H9 (cell line): ENCODE data around the gene CLPX. TPM values are rescaled to one million over a fixed set of nuclear protein-coding genes. Genes with fewer than 3 reads are reported as not detected.

ENCODE experiments used
- DNase-seq: peaks from one replicate; pipeline ENCODE4 v3.0.0-alpha.2; 2017
- H2AFZ ChIP-seq: one replicate; pipeline ENCODE4 v1.6.1; 2013; ENCODE audit warnings: mild to moderate bottlenecking, low read length, control low read depth, moderate library complexity
- H2AK5ac ChIP-seq: 2 replicates; pipeline ENCODE4 v1.6.1; 2013; ENCODE audit warnings: low read length, control low read depth, mixed read lengths; ENCODE audit not compliant: insufficient read length
- H2BK120ac ChIP-seq: one replicate; pipeline ENCODE4 v1.6.1; 2013; ENCODE audit warnings: low read depth, mild to moderate bottlenecking, low read length, control low read depth, inconsistent platforms; ENCODE audit not compliant: poor library complexity, severe bottlenecking
- H2BK12ac ChIP-seq: 2 replicates; pipeline ENCODE4 v1.6.1; 2013; ENCODE audit warnings: low read length, control low read depth, mixed read lengths, low read depth; ENCODE audit not compliant: insufficient read length
- H2BK15ac ChIP-seq: 2 replicates; pipeline ENCODE4 v1.6.1; 2013; ENCODE audit warnings: low read depth, low read length, control low read depth
- H2BK20ac ChIP-seq: one replicate; pipeline ENCODE4 v1.6.1; 2013; ENCODE audit warnings: low read depth, mild to moderate bottlenecking, low read length, control low read depth, inconsistent platforms; ENCODE audit not compliant: poor library complexity, severe bottlenecking
- H2BK5ac ChIP-seq: 2 replicates; pipeline ENCODE4 v1.6.1; 2013; ENCODE audit warnings: low read length, control low read depth, mixed read lengths; ENCODE audit not compliant: insufficient read length
- H3K14ac ChIP-seq: 2 replicates; pipeline ENCODE4 v1.6.1; 2013; ENCODE audit warnings: low read length, control low read depth; ENCODE audit not compliant: insufficient read depth
- H3K18ac ChIP-seq: 2 replicates; pipeline ENCODE4 v1.6.1; 2013; ENCODE audit warnings: low read depth, mild to moderate bottlenecking, mixed read lengths, low read length, control low read depth; ENCODE audit not compliant: insufficient read length
- H3K23ac ChIP-seq: 2 replicates; pipeline ENCODE4 v1.6.1; 2013; ENCODE audit warnings: low read length, control low read depth, mixed read lengths, low read depth; ENCODE audit not compliant: insufficient read length
- H3K23me2 ChIP-seq: 2 replicates; pipeline ENCODE4 v1.6.1; 2013; ENCODE audit warnings: low read depth, mild to moderate bottlenecking, mixed read lengths, low read length, control low read depth; ENCODE audit not compliant: insufficient read length, poor library complexity, severe bottlenecking
- H3K27ac ChIP-seq: 2 replicates; pipeline ENCODE4 v1.5.1; 2013; ENCODE audit warnings: low read length, control low read depth, mixed read lengths, low read depth; ENCODE audit not compliant: insufficient read length
- H3K27me3 ChIP-seq: 2 replicates; pipeline ENCODE4 v1.6.1; 2013; ENCODE audit warnings: low read length, control low read depth, inconsistent platforms; ENCODE audit not compliant: insufficient read depth
- H3K4ac ChIP-seq: 2 replicates; pipeline ENCODE4 v1.6.1; 2013; ENCODE audit warnings: low read depth, mild to moderate bottlenecking, control low read depth, inconsistent platforms, low read length, moderate library complexity
- H3K4me1 ChIP-seq: 2 replicates; pipeline ENCODE4 v1.6.1; 2013; ENCODE audit warnings: low read length, control low read depth, inconsistent platforms; ENCODE audit not compliant: insufficient read depth
- H3K4me2 ChIP-seq: 2 replicates; pipeline ENCODE4 v1.6.1; 2013; ENCODE audit warnings: low read length, control low read depth, mixed read lengths; ENCODE audit not compliant: insufficient read length, insufficient read depth
- H3K56ac ChIP-seq: 2 replicates; pipeline ENCODE4 v1.6.1; 2013; ENCODE audit warnings: low read depth, mild to moderate bottlenecking, mixed read lengths, low read length, control low read depth; ENCODE audit not compliant: insufficient read length
- H3K79me1 ChIP-seq: 2 replicates; pipeline ENCODE4 v1.6.1; 2013; ENCODE audit warnings: low read depth, mild to moderate bottlenecking, moderate library complexity, low read length, control low read depth, inconsistent platforms; ENCODE audit not compliant: insufficient read depth, poor library complexity, severe bottlenecking
- H3K79me2 ChIP-seq: 2 replicates; pipeline ENCODE4 v1.6.1; 2013; ENCODE audit warnings: low read length, control low read depth, inconsistent platforms; ENCODE audit not compliant: insufficient read depth
- H3K9ac ChIP-seq: 2 replicates; pipeline ENCODE4 v1.6.1; 2013; ENCODE audit warnings: low read length, control low read depth, mixed read lengths; ENCODE audit not compliant: insufficient read length; ENCODE audit errors: extremely low read depth
- H3K9me3 ChIP-seq: one replicate; pipeline ENCODE4 v1.6.1; 2013; ENCODE audit warnings: low read depth, low read length, inconsistent platforms; ENCODE audit not compliant: control insufficient read depth
- H3T11ph ChIP-seq: one replicate; pipeline ENCODE4 v1.6.1; 2013; ENCODE audit warnings: mild to moderate bottlenecking, low read length, control low read depth, inconsistent platforms
- H4K20me1 ChIP-seq: one replicate; pipeline ENCODE4 v1.6.1; 2013; ENCODE audit not compliant: control insufficient read depth, insufficient read length, insufficient read depth
- H4K5ac ChIP-seq: 2 replicates; pipeline ENCODE4 v1.6.1; 2013; ENCODE audit warnings: low read depth, mild to moderate bottlenecking, mixed read lengths, low read length, control low read depth; ENCODE audit not compliant: insufficient read length
- H4K8ac ChIP-seq: replicated peaks from 2 replicates; pipeline ENCODE4 v1.6.1; 2013; ENCODE audit warnings: low read length, control low read depth, mixed read lengths, low read depth; ENCODE audit not compliant: insufficient read length
- H4K91ac ChIP-seq: 2 replicates; pipeline ENCODE4 v1.6.1; 2013; ENCODE audit warnings: low read depth, mild to moderate bottlenecking, moderate library complexity, mixed read lengths, low read length, control low read depth; ENCODE audit not compliant: insufficient read length
- H3K27ac Mint-ChIP-seq, 3 experiments: 2 replicates in 2 of 3; 3 replicates in 1 of 3; pipeline ENCODE4 v1.8.0; 2020 to 2021; ENCODE audit warnings: mixed read lengths in 3 of 3, mild to moderate bottlenecking in 1 of 3, moderate library complexity in 1 of 3
- H3K27me3 Mint-ChIP-seq: 2 replicates; pipeline ENCODE4 v1.8.0; 2021; ENCODE audit warnings: low read depth, mild to moderate bottlenecking, moderate library complexity, mixed read lengths
- H3K36me3 Mint-ChIP-seq, 3 experiments: 2 replicates in 2 of 3; 3 replicates in 1 of 3; pipeline ENCODE4 v1.8.0; 2020 to 2021; ENCODE audit warnings: low read depth in 3 of 3, mixed read lengths in 3 of 3; ENCODE audit not compliant: insufficient read depth in 1 of 3
- H3K4me1 Mint-ChIP-seq, 2 experiments: 2 replicates each; pipeline ENCODE4 v1.8.0; 2020; ENCODE audit warnings: mixed read lengths in 2 of 2
- H3K4me3 Mint-ChIP-seq, 2 experiments: 2 replicates in 1 of 2; 3 replicates in 1 of 2; pipeline ENCODE4 v1.8.0; 2020 to 2021; ENCODE audit warnings: mild to moderate bottlenecking in 2 of 2, mixed read lengths in 2 of 2, moderate library complexity in 1 of 2
- H3K9me3 Mint-ChIP-seq, 2 experiments: 2 replicates in 1 of 2; 3 replicates in 1 of 2; pipeline ENCODE4 v1.8.0; 2020; ENCODE audit warnings: mild to moderate bottlenecking in 2 of 2, mixed read lengths in 2 of 2, moderate library complexity in 1 of 2
- WGBS: extraction: QIAGEN DNeasy Blood & Tissue Kit; methylation state at CpG from one replicate; pipeline ENCODE4 v1.1.7; 2013; ENCODE audit warnings: missing lambda C conversion rate, low lambda C conversion rate, mixed read lengths; ENCODE audit not compliant: insufficient read length; ENCODE audit errors: extremely low coverage; 5-methylcytosine and 5-hydroxymethylcytosine counted together
- total RNA-seq: library from RNA; stranded (reverse); gene quantifications from 2 replicates; pipeline ENCODE4 v1.2.1, GENCODE V29; 2021
- TF ChIP-seq, protein P1 (sequence below): fragments of 200-600 bp; sonication (generic); conservative IDR thresholded peaks from 3 replicates; pipeline ENCODE4 v1.8.0; 2021; ENCODE audit warnings: antibody characterized with exemption, mild to moderate bottlenecking

Gene CLPX
- total RNA-seq, 1 experiment from 2014 or later = 55.8 TPM

DNA sequence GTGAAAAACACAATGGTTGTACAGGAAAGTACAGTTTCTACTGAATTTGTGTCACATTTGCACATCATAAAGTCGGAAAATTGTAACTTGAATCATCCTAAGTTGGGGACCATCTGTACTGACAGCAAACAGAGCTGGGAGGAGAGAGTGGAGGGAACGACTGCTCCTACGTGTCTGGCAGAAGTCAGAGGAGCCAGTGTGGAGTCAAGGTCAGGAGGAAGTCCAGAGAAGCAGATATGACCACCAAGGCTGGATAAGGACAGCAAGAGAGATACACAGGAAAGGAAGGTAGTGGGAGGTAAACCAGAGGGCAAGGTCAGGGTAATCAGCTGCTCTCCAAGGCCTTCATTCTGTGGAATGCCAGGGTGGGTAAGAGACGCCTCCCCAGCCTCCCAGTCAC lies 28.9 kb upstream of the CLPX start:
- no peak overlapping the region for H3K9ac ChIP-seq
- H3K23ac ChIP-seq = no peak overlapping the region
- no peak overlapping the region for H4K91ac ChIP-seq
- no peak overlapping the region for H2AK5ac ChIP-seq
- TF ChIP-seq, protein P1, sequence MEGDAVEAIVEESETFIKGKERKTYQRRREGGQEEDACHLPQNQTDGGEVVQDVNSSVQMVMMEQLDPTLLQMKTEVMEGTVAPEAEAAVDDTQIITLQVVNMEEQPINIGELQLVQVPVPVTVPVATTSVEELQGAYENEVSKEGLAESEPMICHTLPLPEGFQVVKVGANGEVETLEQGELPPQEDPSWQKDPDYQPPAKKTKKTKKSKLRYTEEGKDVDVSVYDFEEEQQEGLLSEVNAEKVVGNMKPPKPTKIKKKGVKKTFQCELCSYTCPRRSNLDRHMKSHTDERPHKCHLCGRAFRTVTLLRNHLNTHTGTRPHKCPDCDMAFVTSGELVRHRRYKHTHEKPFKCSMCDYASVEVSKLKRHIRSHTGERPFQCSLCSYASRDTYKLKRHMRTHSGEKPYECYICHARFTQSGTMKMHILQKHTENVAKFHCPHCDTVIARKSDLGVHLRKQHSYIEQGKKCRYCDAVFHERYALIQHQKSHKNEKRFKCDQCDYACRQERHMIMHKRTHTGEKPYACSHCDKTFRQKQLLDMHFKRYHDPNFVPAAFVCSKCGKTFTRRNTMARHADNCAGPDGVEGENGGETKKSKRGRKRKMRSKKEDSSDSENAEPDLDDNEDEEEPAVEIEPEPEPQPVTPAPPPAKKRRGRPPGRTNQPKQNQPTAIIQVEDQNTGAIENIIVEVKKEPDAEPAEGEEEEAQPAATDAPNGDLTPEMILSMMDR = no peak
- no peak overlapping the region for H3K14ac ChIP-seq
- H3K9me3 ChIP-seq = no peaks in the 10 kb centered on the region
- H3K4me3 Mint-ChIP-seq = no peak overlapping the region
- no peaks in the 10 kb centered on the region for H3K27me3 ChIP-seq
- no peaks in the 10 kb centered on the region for H4K20me1 ChIP-seq
- H3K79me1 ChIP-seq = no peaks in the 10 kb centered on the region
- no peak overlapping the region for H4K8ac ChIP-seq
- no peaks in the 10 kb centered on the region for H3K23me2 ChIP-seq
- no peak overlapping the region for H2AFZ ChIP-seq
- no peak overlapping the region for H2BK20ac ChIP-seq
- H3K27ac ChIP-seq = no peak overlapping the region
- no peak overlapping the region for H2BK5ac ChIP-seq
- DNase-seq = no peak
- H4K5ac ChIP-seq = no peak overlapping the region
- H3K79me2 ChIP-seq = no peaks in the 10 kb centered on the region
- H2BK15ac ChIP-seq = no peak overlapping the region
- H3K4me2 ChIP-seq = no peak overlapping the region
- no peak overlapping the region for H3K27ac Mint-ChIP-seq
- no peak overlapping the region for H2BK120ac ChIP-seq
- no peak overlapping the region for H2BK12ac ChIP-seq
- peaks cover 1% of the 10 kb centered on the region for H3K27me3 Mint-ChIP-seq
- no peaks in the 10 kb centered on the region for H3K4me1 ChIP-seq
- H3K18ac ChIP-seq = no peak overlapping the region
- no peak overlapping the region for H3K4ac ChIP-seq
- no peak overlapping the region for H3K56ac ChIP-seq
- no peak overlapping the region for H3T11ph ChIP-seq
- no CpG with 5 or more reads among the region's 4 CpGs for WGBS
- no peaks in the 10 kb centered on the region; a peak in 1 of 7 replicates for H3K36me3 Mint-ChIP-seq
- H3K9me3 Mint-ChIP-seq = no peaks in the 10 kb centered on the region
- peaks cover 10 to 23% of the 10 kb centered on the region in 2 experiments for H3K4me1 Mint-ChIP-seq
